DOHH2 (cell line): ENCODE results near the gene HAGHL.

Experiments used
- H3F3A ChIP-seq: fragments of 200-600 bp; sonication (generic), shearing (Covaris generic); 2 replicates; pipeline ENCODE4 v1.6.0; 2016; ENCODE audit warnings: antibody characterized with exemption, mild to moderate bottlenecking; ENCODE audit not compliant: control insufficient read depth, insufficient read depth
- H3K27ac ChIP-seq: fragments of 200-600 bp; sonication (generic); 2 replicates; pipeline ENCODE4 v1.5.1; 2014; ENCODE audit warnings: low read depth, mild to moderate bottlenecking, low read length, moderate library complexity
- H3K27me3 ChIP-seq: fragments of 200-600 bp; sonication (generic); 2 replicates; pipeline ENCODE4 v1.6.1; 2014; ENCODE audit warnings: mild to moderate bottlenecking, low read length, mixed read lengths; ENCODE audit not compliant: control insufficient read depth
- H3K36me3 ChIP-seq: fragments of 200-600 bp; sonication (generic); 2 replicates; pipeline ENCODE4 v1.6.1; 2014; ENCODE audit warnings: mild to moderate bottlenecking, low read length, moderate library complexity, mixed read lengths; ENCODE audit not compliant: control insufficient read depth
- H3K4me1 ChIP-seq: fragments of 200-600 bp; sonication (generic); 2 replicates; pipeline ENCODE4 v1.6.1; 2014; ENCODE audit warnings: mild to moderate bottlenecking, low read length, mixed read lengths; ENCODE audit not compliant: control insufficient read depth
- H3K4me2 ChIP-seq: fragments of 200-600 bp; sonication (generic); 2 replicates; pipeline ENCODE4 v1.6.0; 2014; ENCODE audit warnings: mild to moderate bottlenecking, low read length, moderate library complexity
- H3K4me3 ChIP-seq: fragments of 200-600 bp; sonication (generic); 2 replicates; pipeline ENCODE4 v1.5.1; 2014; ENCODE audit warnings: mild to moderate bottlenecking, low read length, mixed read lengths
- H3K79me2 ChIP-seq: fragments of 200-600 bp; sonication (generic); 2 replicates; pipeline ENCODE4 v1.6.1; 2014; ENCODE audit warnings: mild to moderate bottlenecking, low read length, mixed read lengths; ENCODE audit not compliant: control insufficient read depth
- H3K9me2 ChIP-seq: fragments of 200-600 bp; sonication (generic); replicated peaks from 2 replicates; pipeline ENCODE4 v1.6.1; 2014; ENCODE audit warnings: mild to moderate bottlenecking, low read length, mixed read lengths; ENCODE audit not compliant: control insufficient read depth
- H3K9me3 ChIP-seq: fragments of 200-600 bp; sonication (generic); 2 replicates; pipeline ENCODE4 v1.6.1; 2014; ENCODE audit warnings: antibody characterized with exemption, low read length, mixed read lengths; ENCODE audit not compliant: control insufficient read depth, insufficient read depth
- H4K20me1 ChIP-seq: fragments of 200-600 bp; sonication (generic); 2 replicates; pipeline ENCODE4 v1.6.0; 2014; ENCODE audit warnings: low read depth, mild to moderate bottlenecking, antibody characterized with exemption, low read length, moderate library complexity; ENCODE audit not compliant: control insufficient read depth, insufficient read depth
- CTCF ChIP-seq: fragments of 200-600 bp; sonication (generic); IDR thresholded peaks from one replicate; pipeline ENCODE4 v1.5.1; 2014; ENCODE audit warnings: antibody characterized with exemption, mild to moderate bottlenecking, low read depth, low read length; ENCODE audit not compliant: poor library complexity, severe bottlenecking
- EZH2phosphoT487 ChIP-seq: fragments of 200-600 bp; sonication (generic); IDR thresholded peaks from 2 replicates; pipeline ENCODE4 v1.6.1; 2017; ENCODE audit warnings: borderline replicate concordance, mild to moderate bottlenecking, antibody characterized with exemption, low read length, moderate library complexity, mixed read lengths

HAGHL gene

GRCh38 chr16:694863-695354, 32.0 kb upstream of the HAGHL start:
- H4K20me1 ChIP-seq = no peaks in the 10 kb centered on the region
- no peaks in the 10 kb centered on the region for H3K9me3 ChIP-seq
- H3K27ac ChIP-seq = no peak overlapping the region
- H3K4me1 ChIP-seq = peaks cover 24% of the 10 kb centered on the region
- H3F3A ChIP-seq = peaks cover 7% of the 10 kb centered on the region
- H3K4me2 ChIP-seq = peak overlapping the region; percentile 97
- peak overlapping the region; percentile 80 for H3K4me3 ChIP-seq
- peaks cover 20% of the 10 kb centered on the region for H3K27me3 ChIP-seq
- H3K9me2 ChIP-seq = no peaks in the 10 kb centered on the region
- peaks cover 3% of the 10 kb centered on the region for H3K79me2 ChIP-seq
- no peak for TF ChIP-seq CTCF
- no peak for TF ChIP-seq EZH2phosphoT487
- no peaks in the 10 kb centered on the region for H3K36me3 ChIP-seq

DNA sequence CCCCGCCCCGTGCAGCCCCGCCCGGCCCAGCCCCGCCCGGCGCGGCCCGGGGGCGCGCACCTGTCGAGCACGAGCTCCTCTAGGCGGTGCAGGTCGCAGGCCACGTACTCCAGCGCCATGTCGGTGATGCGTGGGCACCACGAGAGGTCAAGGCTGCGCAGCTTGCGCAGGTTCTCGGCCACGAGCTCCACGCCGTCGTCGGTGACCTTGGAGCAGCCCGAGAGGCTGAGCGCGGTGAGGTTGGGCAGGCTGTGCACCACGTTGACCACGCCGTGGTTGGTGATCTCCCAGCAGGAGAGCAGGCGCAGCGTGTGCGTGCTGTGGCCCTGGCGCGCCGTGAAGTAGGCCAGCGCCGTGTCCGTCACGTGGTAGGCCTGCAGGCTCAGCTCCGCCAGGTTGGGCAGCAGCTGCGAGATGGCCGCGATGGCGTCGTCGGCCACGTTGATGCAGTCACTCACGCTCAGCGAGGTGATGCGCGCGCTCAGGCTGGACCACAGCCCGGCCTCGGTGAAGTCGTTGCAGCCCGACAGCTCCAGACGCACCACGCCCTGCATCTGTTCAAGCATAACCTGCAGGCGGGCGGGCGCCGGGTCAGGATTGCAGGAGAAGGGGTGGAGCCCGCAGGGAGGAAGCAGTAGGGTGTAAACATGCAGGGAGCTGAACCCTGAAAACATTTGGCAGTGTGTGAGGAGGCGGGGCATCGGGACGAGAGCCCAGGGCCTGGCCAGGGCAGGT, 31.4 kb upstream of the HAGHL start:
- Histone ChIP-seq H3K27me3 (peaks cover 26% of the 10 kb centered on the region), H3K79me2 (no peaks in the 10 kb centered on the region), H3K4me1 (peaks cover 22% of the 10 kb centered on the region), H3K27ac (no peak overlapping the region), H3F3A (peaks cover 7% of the 10 kb centered on the region), H3K9me2 (no peaks in the 10 kb centered on the region), H4K20me1 (no peaks in the 10 kb centered on the region), H3K4me3 (peak overlapping the region; percentile 80), H3K9me3 (no peaks in the 10 kb centered on the region), H3K36me3 (no peaks in the 10 kb centered on the region), H3K4me2 (peak overlapping the region; percentile 97)
- TF ChIP-seq CTCF (no peak), EZH2phosphoT487 (no peak)

DNA sequence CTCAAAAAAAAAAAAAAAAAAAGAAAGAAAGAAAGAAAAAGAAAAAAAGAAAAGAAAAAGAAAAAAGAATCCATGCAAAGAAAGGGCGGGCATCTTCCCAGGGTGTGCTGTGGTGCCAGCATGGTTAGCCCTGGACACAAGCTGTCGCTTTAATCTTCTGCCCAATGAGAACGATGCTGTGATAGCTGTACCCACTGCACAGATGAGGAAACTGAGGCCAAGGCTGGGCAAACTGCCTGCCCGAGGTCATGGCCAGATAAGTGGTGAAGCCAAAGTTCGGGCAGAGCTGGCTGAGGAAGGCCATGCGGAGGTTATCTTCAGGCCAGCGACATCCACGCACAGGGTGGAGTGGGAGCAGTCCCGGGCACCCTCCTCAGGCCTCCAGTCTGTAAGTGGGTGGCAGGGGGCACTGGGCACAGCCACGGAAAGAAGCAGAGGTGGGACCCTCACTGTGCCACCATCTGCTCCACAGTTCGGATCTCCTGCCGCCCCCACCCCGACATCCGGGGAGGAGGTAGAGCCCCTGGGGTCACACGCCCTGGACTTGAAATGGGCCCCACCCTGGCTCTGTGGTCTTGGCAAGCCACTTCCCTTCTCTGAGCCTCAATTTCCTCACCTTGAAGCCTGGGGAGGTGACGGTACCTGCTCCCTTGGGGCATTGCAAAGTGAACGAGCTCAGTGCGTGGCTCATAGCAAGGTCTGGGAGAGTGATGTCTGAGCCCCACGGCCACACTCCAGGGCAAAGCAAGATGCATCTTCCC, 27.8 kb upstream of the HAGHL start:
- no peak for TF ChIP-seq EZH2phosphoT487
- no peak for TF ChIP-seq CTCF
- Histone ChIP-seq H3K4me2 (no peak overlapping the region), H3K4me3 (no peak overlapping the region), H3K79me2 (no peaks in the 10 kb centered on the region), H3K27ac (no peak overlapping the region), H3K36me3 (no peaks in the 10 kb centered on the region), H3K27me3 (peaks cover 55% of the 10 kb centered on the region), H3K9me2 (no peaks in the 10 kb centered on the region), H3F3A (no peaks in the 10 kb centered on the region; the same call in 1 of the 2 replicates), H3K9me3 (no peaks in the 10 kb centered on the region), H3K4me1 (peaks cover 18% of the 10 kb centered on the region), H4K20me1 (no peaks in the 10 kb centered on the region)
